NCI-H1105 (cell line): ENCODE data around the gene VEZT.
"Not testable (repeated sequence)": the region's sequence is repeated elsewhere in the genome, so short reads cannot be mapped to it uniquely, and the experiment has no call there.

Source experiments
- DNase-seq: peaks from one replicate; lab custom pipeline; 2025; lab: John Stamatoyannopoulos, UW

Gene VEZT

DNA sequence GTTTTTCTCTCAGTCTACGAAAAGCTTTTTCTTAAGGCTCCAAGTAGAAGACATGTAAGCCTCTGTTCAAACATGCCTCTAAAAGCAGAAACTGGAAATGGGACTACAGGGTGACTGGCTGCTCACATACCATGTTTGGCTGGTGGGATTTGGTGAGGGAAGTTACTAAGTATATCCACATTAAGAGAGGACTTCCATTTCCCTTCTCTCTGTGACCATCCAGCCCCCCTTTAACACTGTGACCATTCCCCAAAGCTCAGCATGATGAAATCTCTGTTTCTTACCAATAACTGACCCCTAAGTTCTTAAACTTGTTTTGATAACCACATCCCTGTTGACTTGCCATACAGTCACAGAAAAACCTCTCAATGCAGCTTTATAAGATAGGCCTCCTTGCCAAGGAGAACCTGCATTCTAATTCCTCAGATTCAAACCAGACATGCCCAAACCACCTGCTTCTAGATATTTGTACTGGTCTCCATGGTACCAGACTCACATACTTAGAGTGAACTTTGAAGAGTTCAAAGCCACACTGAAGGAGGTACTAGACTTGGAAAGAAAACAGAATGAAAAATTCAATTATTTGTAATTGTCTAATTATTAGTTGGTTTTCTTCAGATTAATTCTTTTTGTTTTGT, 102.2 kb downstream of the VEZT start:
- no peak for DNase-seq

DNA sequence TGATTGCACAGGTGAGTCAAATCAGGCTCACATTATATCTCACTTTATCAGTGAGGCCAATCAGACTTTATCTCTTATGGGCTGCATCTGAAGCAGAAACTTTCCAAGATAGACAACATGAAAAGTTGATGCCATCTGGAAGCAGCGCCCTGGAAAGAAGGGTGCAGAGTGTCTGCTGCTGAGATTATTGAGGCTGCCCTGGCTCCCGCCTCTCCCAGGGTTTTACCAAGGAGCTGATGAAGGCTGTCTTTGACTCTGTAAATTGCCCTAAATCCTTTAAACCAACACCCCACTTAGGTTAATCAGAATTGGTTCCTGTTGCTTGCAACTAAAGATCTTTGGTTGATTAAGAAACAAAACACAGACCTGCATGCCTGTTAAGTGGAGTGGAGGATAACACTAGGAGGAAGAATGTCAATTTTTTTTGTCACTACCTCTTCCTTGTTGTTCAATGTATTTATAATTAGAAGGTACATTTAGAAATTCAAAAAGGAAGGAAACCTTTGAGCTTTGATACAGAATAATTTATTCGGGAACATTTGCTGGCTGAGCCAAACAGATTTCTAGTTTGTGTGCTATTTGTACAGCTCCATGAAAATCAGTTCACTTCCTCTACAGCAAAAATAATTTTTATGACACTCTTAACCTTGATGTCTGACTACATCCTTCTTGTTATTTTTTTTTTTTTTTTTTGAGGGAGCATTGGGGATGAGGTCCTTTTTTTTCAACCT, 104.1 kb downstream of the VEZT start:
- DNase-seq, result no peak

DNA sequence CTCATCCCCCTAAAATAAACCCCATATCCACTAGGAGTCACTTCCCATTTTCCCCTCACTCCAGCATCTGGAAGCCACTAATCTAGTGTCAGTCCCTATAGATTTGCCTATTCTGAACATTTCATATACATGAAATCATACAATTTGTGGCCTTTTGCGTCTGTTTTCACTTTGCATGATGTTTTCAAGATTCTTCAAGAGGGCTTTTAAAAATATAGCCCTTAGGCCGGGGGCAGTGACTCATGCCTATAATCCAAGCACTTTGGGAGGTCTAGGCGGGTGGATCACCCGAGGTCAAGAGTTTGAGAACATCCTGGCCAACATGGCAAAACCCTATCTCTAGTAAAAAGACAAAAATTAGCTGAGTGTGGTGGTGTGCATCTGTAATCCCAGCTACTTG, 104.7 kb downstream of the VEZT start:
- no peak for DNase-seq

DNA sequence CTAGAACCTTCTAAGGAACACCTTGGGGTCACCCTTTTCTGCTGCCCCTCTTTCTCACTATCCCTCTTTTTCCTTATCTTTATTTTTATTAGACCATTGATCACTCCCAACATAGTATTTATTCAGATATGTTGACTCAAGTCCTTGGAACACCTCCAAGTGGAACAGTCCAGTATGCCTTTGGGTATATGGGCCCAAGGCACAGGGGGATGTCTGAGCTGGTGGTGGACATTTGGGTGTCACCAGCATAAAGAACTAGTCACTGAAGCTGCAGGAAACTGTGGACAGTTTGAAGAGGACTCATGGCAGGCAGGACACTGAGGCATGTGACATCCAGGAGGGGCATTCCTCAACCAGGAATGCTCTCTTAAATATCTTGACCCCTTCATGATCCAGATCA, 105.6 kb downstream of the VEZT start:
- DNase-seq, result no peak

DNA sequence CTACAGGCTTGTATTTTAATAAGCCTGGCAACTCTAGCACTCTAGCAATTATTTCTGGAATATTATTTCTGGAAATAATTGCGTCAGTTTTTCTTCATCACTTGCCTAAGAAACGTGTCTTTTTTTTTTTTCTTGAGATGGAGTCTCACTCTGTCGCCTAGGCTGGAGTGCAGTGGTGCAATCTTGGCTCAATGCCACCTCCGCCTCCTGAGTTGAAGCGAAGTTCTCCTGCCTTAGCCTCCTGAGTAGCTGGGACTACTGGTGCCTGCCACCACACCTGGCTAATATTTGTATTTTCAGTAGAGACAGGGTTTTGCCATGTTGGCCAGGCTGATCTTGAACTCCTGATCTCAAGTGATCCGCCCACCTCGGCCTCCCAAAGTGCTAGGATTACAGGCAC, 106.6 kb downstream of the VEZT start:
- not testable (repeated sequence) for DNase-seq

DNA sequence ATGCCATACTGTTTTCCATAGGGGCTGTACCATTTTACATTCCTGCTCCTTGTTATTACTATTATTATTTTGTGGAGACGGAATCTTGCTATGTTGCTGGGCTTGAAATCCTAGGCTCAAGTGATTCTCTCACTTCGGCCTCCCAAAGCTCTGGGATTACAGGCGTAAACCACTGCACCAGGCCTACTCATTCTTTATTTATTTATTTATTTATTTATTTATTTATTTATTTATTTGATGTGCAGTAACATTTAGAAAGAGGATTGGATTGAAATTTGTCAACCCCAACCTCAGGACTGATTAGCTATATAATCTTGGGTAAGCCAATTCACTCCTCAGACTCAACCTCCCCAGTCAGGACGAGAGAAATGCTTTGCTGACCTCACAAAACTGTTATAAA, 107.9 kb downstream of the VEZT start:
- no peak for DNase-seq

DNA sequence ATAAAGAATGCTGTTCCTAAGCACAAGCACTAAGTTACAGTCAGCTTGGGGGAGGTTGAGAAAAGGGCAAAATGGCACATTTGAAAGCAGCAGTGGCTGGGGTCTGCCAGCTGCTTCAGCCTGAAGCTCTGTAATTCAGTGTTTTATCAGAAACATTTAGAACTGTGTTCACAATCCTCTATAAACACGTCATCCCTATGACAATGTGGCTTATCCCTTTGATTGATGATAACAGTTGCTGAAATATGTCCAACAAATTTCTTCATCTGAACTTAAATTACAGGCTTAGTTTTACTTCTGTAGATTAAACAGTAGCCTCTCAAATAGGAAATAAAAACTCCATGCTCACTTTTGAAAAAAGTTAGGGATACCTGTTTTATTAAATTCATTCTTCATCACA, 108.8 kb downstream of the VEZT start:
- no peak for DNase-seq

DNA sequence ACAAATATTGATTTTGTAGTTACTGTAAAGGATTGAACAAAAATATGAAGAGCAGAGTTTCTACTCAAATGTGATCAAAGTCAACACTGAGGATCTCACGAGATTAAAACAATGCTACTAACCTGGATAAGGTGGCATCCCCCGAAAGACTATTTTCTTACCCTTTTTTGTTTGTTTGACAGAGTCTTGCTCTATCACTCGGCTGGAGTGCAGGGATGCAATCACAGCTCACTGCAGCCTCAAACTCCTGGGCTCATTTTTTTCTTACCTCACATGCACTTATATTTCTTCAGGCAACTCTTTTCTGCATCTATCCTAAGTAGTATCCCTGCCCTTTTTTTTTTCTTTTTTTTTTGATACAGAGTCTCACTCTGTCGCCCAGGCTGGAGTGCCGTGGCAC, 109.2 kb downstream of the VEZT start:
- no peak for DNase-seq

DNA sequence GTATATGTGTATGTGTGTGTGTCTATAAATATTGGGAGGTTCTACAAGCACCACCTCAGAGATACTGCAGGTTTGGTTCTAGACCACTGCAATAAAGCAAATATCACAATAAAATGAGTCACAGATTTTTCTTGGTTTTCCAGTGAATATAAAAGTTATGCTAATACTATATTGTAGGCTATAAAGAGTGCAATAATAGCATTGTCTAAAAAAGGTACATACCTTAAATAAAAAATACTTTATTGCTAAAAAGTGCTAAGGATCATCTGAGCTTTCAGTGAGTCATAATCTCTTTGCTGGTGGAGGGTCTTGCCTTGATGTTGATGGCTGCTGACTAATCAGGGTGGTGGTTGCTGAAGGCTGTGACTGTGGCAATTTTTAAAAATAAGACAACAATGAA, 111.1 kb downstream of the VEZT start:
- DNase-seq, result no peak

DNA sequence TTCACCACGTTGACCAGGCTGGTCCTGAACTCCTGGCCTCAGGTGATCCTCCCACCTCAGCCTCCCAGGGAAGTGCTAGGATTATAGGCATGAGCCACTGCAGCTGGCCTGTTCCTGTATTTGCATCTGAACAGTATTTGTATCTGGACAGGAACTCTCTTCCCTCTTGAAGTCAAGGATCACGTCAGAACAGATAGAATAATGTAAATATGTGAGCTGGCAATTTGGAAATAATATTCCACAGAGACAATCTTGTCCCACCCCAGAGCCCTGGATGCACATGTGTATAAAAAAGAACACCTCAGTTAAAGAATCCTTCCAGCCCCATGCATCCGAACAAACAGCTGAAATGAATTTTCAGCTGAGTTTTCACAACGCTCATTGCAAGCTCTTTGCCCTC, 118.3 kb downstream of the VEZT start:
- no peak for DNase-seq

DNA sequence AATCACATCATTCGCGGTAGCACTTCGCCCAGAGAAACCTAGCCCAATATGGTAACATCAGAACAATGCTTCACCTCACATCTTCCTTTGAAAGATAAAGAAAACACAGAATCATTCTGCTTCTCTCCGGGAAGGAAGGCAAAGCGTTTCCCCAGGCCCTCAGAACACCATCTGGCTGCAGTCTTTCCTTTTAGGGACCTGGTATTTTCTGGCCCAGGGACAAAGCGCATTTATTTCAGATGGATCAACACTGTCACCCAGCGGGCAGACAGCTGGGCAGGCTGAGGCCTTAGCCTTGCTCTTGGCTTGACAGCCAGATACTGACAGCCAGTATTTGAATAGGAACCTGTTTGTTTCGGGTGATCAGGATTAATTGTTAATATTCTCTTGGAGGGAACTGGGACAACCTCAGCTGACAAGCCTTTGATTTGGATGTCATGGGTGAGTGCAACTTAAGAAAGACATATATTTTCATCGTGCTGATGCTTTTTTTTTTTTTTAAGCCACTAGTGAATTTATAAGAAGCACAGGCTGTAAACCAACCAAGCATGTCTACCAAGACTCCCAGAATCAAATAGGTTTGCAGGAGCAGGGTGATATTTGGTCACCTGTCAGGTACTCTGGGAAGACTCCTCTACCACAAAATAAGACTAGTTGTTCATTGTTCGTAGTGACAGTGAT, 118.9 kb downstream of the VEZT start:
- DNase-seq, result peak; percentile 86

DNA sequence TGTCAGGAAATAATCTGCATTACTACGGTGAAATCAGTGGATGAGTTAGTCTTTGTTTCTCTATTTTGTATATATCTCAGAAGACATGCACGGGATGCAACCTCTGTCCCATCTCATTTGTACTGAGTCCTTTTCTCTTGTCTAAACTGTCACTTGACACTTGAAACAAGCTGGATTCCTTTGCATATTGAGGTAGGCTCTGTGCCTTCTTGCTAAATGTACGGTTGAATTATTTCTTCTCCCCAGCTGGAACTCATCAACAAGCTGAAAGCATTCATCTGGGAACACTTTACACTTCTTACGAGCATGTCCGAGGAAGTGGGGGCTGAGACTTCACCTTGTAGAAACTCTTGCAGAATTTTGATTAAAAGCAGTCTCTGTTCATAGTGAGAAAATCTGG, 119.5 kb downstream of the VEZT start:
- no peak for DNase-seq

DNA sequence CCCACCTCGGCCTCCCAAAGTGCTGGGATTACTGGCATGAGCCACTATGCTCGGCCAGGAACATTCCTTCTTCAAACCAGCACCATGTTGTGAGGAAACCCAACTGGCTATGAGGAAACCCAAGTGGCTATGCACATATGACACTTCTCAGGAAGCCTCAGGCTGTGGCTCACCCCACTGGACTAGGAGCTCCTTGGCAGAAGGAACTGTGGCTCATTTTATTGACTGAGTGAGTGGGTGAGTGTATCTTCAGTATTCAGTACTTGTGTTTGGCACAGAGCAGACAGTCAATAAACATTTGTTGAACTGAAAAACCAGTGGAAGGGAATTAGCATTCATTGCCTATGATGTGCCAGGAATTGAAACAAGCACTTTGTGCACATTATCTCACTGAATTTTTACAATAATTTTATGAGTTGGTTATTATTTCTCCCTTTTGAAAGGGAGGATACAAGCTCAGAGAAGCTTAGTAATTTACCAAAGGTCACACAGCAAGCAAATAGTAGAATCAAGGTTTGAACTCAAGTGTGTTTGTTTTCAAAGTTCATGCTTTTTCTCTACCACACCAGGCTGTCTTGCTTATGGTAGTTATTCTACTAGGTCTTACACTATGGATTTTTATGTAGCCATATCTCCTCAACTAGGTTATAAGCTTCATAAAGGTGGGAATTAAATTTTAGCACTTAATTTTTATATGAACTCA, 121.6 kb downstream of the VEZT start:
- no peak for DNase-seq

DNA sequence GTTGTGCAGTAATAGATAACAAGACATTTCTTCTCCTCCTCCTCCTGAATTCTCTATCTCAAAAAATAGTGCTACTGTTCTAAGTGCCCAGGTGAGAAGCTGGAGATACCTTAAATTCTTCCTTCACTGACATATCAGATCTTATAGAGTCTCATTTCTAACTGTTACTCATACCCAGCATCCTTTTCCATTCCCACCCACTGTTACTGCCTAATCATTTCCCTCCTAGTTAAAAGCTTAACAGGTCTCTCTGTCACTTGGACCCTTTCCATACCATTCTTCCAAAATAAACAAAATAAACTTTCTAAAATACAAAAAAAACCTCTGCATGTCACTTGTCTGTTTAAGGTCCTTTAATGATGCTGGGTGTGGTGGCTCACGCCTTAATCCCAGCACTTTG, 124.4 kb downstream of the VEZT start:
- no peak for DNase-seq

DNA sequence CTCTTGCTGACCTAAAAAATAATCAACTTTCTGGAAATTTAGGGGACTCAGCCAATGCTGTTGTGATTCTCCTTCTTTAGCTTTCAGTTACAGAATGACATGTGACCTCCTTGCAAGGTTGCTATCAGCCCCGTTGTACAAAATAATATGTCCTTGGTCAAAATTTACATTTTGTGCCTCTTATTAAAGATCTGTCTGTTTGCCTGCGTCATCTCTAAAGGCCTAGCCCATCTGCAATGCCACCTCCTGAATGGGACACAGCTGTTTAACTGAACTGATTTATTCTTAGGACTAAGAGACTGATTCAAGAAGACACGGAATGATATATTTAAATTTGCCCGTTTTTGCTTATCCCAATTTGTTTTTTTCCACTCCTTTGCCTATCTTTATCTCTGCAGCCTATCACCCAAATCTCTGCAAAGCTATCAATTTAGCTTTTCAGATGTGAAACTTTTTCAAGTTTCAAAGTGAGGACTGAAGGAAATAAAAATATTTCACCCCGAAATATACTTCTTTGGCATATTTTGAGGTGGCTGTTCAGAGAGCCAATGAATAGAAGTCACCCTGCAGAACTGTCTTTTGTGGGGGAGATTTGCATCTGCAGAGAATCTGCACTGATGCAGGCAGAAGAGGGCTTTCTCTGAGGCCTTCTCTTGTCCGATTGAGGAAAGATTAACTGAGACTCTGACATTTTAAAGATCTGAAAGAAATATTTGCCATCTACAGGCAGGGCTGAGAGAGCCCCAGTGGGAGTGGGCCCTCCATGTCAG, 126.0 kb downstream of the VEZT start:
- no peak for DNase-seq

DNA sequence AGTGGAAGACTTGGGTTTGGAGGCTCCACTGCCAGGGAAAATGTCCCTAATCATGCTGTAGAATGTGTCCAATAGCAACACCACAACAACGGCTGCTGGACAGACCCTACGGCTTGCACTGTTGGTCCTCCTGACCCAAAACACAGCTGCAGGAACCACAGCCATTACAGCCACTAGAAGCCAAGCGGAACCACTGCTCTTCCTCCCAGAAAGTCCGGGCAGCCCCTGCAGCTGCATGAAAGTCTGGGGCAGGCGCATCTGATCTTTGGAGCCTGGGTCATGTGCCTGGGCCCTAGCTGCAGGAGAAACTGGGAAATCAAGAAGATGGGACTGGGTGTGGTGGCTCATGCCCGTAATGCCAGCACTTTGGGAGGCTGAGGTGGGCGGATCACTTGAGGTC, 131.7 kb downstream of the VEZT start:
- DNase-seq, result no peak

DNA sequence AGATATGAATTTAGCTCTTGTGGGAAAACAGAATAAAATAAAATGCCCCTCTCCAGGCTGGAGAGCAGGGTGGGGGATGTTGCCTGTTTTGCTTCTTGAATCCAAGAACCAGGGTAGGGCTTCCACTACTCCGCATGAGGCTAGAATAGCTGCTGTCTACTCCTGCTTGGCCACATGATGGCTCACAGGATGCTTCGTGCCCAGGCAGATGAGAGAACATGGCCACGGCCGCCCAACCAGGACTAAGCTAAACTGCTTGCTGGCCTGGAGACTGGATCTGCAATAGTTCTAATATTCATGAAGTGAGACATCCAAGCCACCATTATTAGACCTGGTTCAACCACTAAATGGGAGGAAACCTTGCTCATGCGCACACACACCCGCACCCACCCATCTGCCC, 134.1 kb downstream of the VEZT start:
- no peak for DNase-seq
